HEK293T (cell line): ENCODE results near the gene PTPN4.

Experiments used
- BHLHE40 ChIP-seq: fragments of 450-650 bp; IDR thresholded peaks from 2 replicates; pipeline ENCODE4 v1.6.1; 2016; ENCODE audit warnings: mild to moderate bottlenecking, moderate library complexity, borderline replicate concordance
- ELF4 ChIP-seq: fragments of 450-650 bp; IDR thresholded peaks from 2 replicates; pipeline ENCODE4 v1.6.1; 2017; ENCODE audit warnings: antibody characterized with exemption
- FOXM1 ChIP-seq: fragments of 450-650 bp; IDR thresholded peaks from 2 replicates; pipeline ENCODE4 v1.6.1; 2017; ENCODE audit warnings: mild to moderate bottlenecking, borderline replicate concordance
- LEF1 ChIP-seq: fragments of 450-650 bp; IDR thresholded peaks from 2 replicates; pipeline ENCODE4 v1.6.1; 2017; ENCODE audit warnings: mild to moderate bottlenecking, borderline replicate concordance
- SP1 ChIP-seq: fragments of 450-650 bp; IDR thresholded peaks from 2 replicates; pipeline ENCODE4 v1.6.1; 2017
- SUZ12 ChIP-seq: fragments of 450-650 bp; IDR thresholded peaks from 2 replicates; pipeline ENCODE4 v1.6.1; 2016; ENCODE audit warnings: mild to moderate bottlenecking

DNA sequence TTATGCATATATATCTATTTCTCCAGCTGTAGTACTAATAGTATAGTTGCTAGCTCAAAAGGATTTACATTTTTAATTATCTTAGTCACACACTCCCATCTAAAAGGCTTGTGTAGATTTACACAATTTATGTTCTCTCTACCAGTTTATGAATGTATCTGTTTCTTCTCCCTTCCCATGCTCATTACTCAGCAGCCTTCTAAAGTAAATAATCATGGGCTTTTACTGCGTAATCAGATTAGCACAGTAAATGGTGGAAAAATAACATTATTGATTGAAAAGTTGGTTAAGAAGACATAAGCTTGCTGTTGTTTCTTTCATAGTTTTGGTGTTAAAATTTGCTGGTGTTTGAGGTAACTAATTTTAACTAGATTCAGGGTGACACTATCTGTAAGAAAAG, 81.8 kb downstream of the PTPN4 start:
- TF ChIP-seq FOXM1 (no peak), ELF4 (no peak), BHLHE40 (no peak), SUZ12 (no peak), LEF1 (no peak), SP1 (no peak)
